Retinal pigment epithelial cell (primary cell): Measurements from ENCODE around the gene DPH6.

Source experiments
- DNase-seq: peaks from one replicate; pipeline ENCODE4 v3.0.0-alpha.2; 2010; ENCODE audit warnings: low read depth
- H3K4me3 ChIP-seq: 2 replicates; pipeline ENCODE4 v1.5.1; 2011; ENCODE audit warnings: mild to moderate bottlenecking, low read length, control low read depth, moderate library complexity
- CTCF ChIP-seq: conservative IDR thresholded peaks from 2 replicates; pipeline ENCODE4 v1.5.1; 2011; ENCODE audit warnings: low read depth, low read length, control low read depth, inconsistent platforms

The DPH6 gene

GRCh38 chr15:35565901-35566300, 19.9 kb upstream of the DPH6 start:
- no peak for DNase-seq
- no peak for TF ChIP-seq CTCF
- H3K4me3 ChIP-seq = no peak overlapping the region

GRCh38 chr15:35562641-35563040, 16.7 kb upstream of the DPH6 start:
- DNase-seq = no peak
- no peak for TF ChIP-seq CTCF
- H3K4me3 ChIP-seq = no peak overlapping the region

GRCh38 chr15:35561308-35561707, 15.3 kb upstream of the DPH6 start:
- no peak overlapping the region for H3K4me3 ChIP-seq
- DNase-seq = no peak
- TF ChIP-seq CTCF = no peak

- no peak for DNase-seq
- H3K4me3 ChIP-seq = no peak overlapping the region
- TF ChIP-seq CTCF = no peak
Observed at GRCh38 chr15:35560870-35561269, 14.9 kb upstream of the DPH6 start.

GRCh38 chr15:35560258-35560657, 14.3 kb upstream of the DPH6 start:
- TF ChIP-seq CTCF = no peak
- H3K4me3 ChIP-seq = no peak overlapping the region
- no peak for DNase-seq

GRCh38 chr15:35559683-35560082, 13.7 kb upstream of the DPH6 start:
- DNase-seq = no peak

GRCh38 chr15:35557544-35557943, 11.6 kb upstream of the DPH6 start:
- no peak for DNase-seq
- TF ChIP-seq CTCF = no peak

More at GRCh38 chr15:35559683-35560082, 13.7 kb upstream of the DPH6 start:
- TF ChIP-seq CTCF = no peak
- H3K4me3 ChIP-seq = no peak overlapping the region

More at GRCh38 chr15:35557544-35557943, 11.6 kb upstream of the DPH6 start:
- no peak overlapping the region for H3K4me3 ChIP-seq
